ENCODE data around the gene ACKR2. TPM values are rescaled to one million over a fixed set of nuclear protein-coding genes. Genes with fewer than 3 reads are reported as not detected.

Gene ACKR2
- total and polyA plus RNA-seq, 12 donors = 0.15 to 2.1 (median 1.1) TPM

- Histone ChIP-seq H3K4me1 (peaks cover 0 to 42% (median 17%) of the 10 kb centered on the region in 9 donors), H3K36me3 (peaks cover 0 to 36% (median 15%) of the 10 kb centered on the region in 9 donors), H3K27ac (no peak overlapping the region), H3K27me3 (no peaks in the 10 kb centered on the region), H3K9me3 (peaks cover 0 to 5% (median 0%) of the 10 kb centered on the region in 11 donors), H3K4me3 (no peak overlapping the region)
- DNase-seq = no peak
- TF ChIP-seq CTCF (IDR thresholded peaks at IDR 0.05) = no peak
- ATAC-seq = no peak
- WGBS, 2 donors = 93% methylated on average over 4 of the region's 5 CpGs
- intact Hi-C loops (cut with DNase I) = no loop called here
Measured at GRCh38 chr3:42796332-42796885, 12.8 kb upstream of the ACKR2 start.

DNA sequence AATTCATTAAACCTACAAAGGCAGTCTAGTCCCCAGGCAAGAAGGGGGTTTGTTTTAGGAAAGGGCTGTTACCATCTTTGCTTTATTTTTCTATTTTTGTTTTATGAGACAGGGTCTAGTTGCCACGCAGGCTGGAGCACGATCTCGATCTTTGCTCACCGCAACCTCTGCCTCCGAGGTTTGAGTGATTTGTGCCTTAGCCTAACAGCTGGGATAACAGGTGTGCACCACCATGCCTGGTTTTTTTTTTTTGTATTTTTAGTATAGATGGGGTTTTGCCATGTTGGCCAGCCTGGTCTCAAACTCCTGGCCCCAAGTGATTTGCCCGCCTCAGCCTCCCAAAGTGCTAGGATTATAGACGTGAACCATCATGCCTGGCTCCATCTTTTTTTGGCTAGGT lies 9.9 kb upstream of the ACKR2 start:
- intact Hi-C loops (cut with DNase I) = no loop called here
- no peak for TF ChIP-seq CTCF (IDR thresholded peaks at IDR 0.05)
- Histone ChIP-seq H3K4me1 (peaks cover 0 to 63% (median 37%) of the 10 kb centered on the region in 9 donors), H3K27ac (no peak overlapping the region), H3K9me3 (peaks cover 0 to 5% (median 0%) of the 10 kb centered on the region in 11 donors), H3K4me3 (no peak overlapping the region), H3K27me3 (no peaks in the 10 kb centered on the region), H3K36me3 (peaks cover 0 to 9% (median 0%) of the 10 kb centered on the region in 9 donors)
- ATAC-seq = no peak
- no peak for DNase-seq
- WGBS, 2 donors = 78 to 79% methylated on average over 7 of the region's 7 CpGs

- no peak overlapping the region for H3K27ac ChIP-seq
- 90 to 96% methylated on average over 2 of the region's 2 CpGs for WGBS, 2 donors
- intact Hi-C loops (cut with DNase I) = no loop called here
- no peak overlapping the region for H3K4me3 ChIP-seq
- peaks cover 0 to 61% (median 41%) of the 10 kb centered on the region in 9 donors for H3K4me1 ChIP-seq
- no peak for DNase-seq
- peaks cover 0 to 9% (median 0%) of the 10 kb centered on the region in 9 donors for H3K36me3 ChIP-seq
- TF ChIP-seq CTCF (IDR thresholded peaks at IDR 0.05) = no peak
- ATAC-seq = no peak
- H3K27me3 ChIP-seq = peaks cover 0 to 2% (median 0%) of the 10 kb centered on the region in 7 donors
- H3K9me3 ChIP-seq = peaks cover 0 to 5% (median 0%) of the 10 kb centered on the region in 11 donors
Measured at GRCh38 chr3:42800251-42800650, 9.0 kb upstream of the ACKR2 start.

DNA sequence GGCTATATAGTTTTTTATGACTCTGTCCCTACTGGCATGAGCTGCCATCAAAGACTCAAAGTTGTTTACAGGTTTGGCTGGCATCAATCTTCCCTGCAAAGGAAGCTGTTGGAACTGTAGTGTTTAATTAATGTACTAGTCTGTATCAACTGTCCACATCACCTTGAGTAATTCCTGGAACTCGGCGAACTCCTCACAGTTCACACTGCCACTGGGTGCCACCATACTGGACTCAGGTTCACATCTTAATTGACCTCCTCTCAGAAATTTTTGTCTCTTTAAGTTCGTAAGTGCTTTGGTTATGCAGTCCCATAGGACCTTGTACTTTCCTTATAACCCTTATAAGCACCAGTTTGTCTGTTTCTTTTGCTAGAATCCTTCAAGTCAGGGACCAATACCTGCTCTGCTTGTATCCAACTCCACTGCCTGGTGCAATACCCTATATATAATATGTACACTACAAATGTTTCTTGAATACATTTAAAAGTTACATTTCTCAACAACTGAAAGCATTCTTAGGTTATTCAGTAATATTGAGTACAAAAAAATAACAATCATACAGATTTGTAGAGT lies 8.1 kb upstream of the ACKR2 start:
- Histone ChIP-seq H3K9me3 (peaks cover 0 to 5% (median 0%) of the 10 kb centered on the region in 11 donors), H3K27me3 (peaks cover 0 to 8% (median 0%) of the 10 kb centered on the region in 7 donors), H3K4me3 (no peak overlapping the region), H3K27ac (peak overlapping the region in 1 of 10 donors; percentile 9), H3K36me3 (peaks cover 0 to 4% (median 0%) of the 10 kb centered on the region in 9 donors), H3K4me1 (peaks cover 0 to 55% (median 42%) of the 10 kb centered on the region in 9 donors)
- intact Hi-C loops (cut with DNase I) = no loop called here
- no peak for ATAC-seq
- no peak for DNase-seq
- no peak for TF ChIP-seq CTCF (IDR thresholded peaks at IDR 0.05)
- 63 to 75% methylated on average over 3 of the region's 3 CpGs for WGBS, 2 donors
